ENCODE results near the gene CLIC5.
"Not testable (repeated sequence)": the region's sequence is repeated elsewhere in the genome, so short reads cannot be mapped to it uniquely, and the experiment has no call there.

CLIC5 gene

GRCh38 chr6:45959534-45960145 lies 56.0 kb downstream of the CLIC5 start:
- DNase-seq: no peak

- no peak for DNase-seq
These were observed 59.0 kb downstream of the CLIC5 start for GRCh38 chr6:45956663-45957062.

- no peak for DNase-seq
These were observed 59.5 kb downstream of the CLIC5 start for GRCh38 chr6:45956176-45956575.

GRCh38 chr6:45955597-45955996 lies 60.1 kb downstream of the CLIC5 start:
- DNase-seq: no peak

- DNase-seq: no peak
These were observed 63.1 kb downstream of the CLIC5 start for GRCh38 chr6:45952546-45952945.

- no peak for DNase-seq
These were observed 63.5 kb downstream of the CLIC5 start for GRCh38 chr6:45952168-45952529.

- DNase-seq: no peak
These were observed 64.1 kb downstream of the CLIC5 start for GRCh38 chr6:45951321-45952167.

- DNase-seq: no peak
These were observed 66.4 kb downstream of the CLIC5 start for GRCh38 chr6:45949256-45949655.

- DNase-seq: no peak
These were observed 67.9 kb downstream of the CLIC5 start for GRCh38 chr6:45947807-45948206.

- no peak for DNase-seq
These were observed 68.8 kb downstream of the CLIC5 start for GRCh38 chr6:45946887-45947286.

GRCh38 chr6:45946352-45946751 lies 69.3 kb downstream of the CLIC5 start:
- DNase-seq: no peak

GRCh38 chr6:45942953-45943352 lies 72.7 kb downstream of the CLIC5 start:
- no peak for DNase-seq

- no peak for DNase-seq
These were observed 81.8 kb downstream of the CLIC5 start for GRCh38 chr6:45933855-45934254.

GRCh38 chr6:45931232-45931631 lies 84.4 kb downstream of the CLIC5 start:
- no peak for DNase-seq

GRCh38 chr6:45930420-45931040 lies 85.1 kb downstream of the CLIC5 start:
- peak; percentile 61 for DNase-seq

- DNase-seq: no peak
These were observed 86.0 kb downstream of the CLIC5 start for GRCh38 chr6:45929421-45930361.

- no peak for DNase-seq
These were observed 86.8 kb downstream of the CLIC5 start for GRCh38 chr6:45928721-45929305.

GRCh38 chr6:45927421-45928320 lies 88.0 kb downstream of the CLIC5 start:
- no peak for DNase-seq

GRCh38 chr6:45926423-45926822 lies 89.2 kb downstream of the CLIC5 start:
- DNase-seq: not testable (repeated sequence)

- DNase-seq: no peak
These were observed 90.8 kb downstream of the CLIC5 start for GRCh38 chr6:45924763-45925342.

- DNase-seq: peak; percentile 57
These were observed 91.7 kb downstream of the CLIC5 start for GRCh38 chr6:45923831-45924391.

Data from activated naive CD4-positive, alpha-beta T cell treated with Interleukin-2 at 50 U/mL for 16 hours (primary cell).